GM12878 (cell line): Measurements from ENCODE around the gene EXD3. TPM values are rescaled to one million over a fixed set of nuclear protein-coding genes. Genes with fewer than 3 reads are reported as not detected.

Experiments used
- ATAC-seq: fragments of 200-7000 bp; cut with Tn5 transposase; 3 replicates; pipeline ENCODE4 v1.9.1; 2020; ENCODE audit warnings: mild to moderate bottlenecking, moderate library complexity
- BruUV-seq: library from RNA; stranded (reverse); fragments of 400-500 nt; replicated peaks from 2 replicates; lab custom pipeline; 2021; lab: Mats Ljungman, UMichigan
- CTCF ChIA-PET: fragments of 300-600 bp; sonication (Branson Sonifier 250); formaldehyde crosslinking; extraction: SDS; loops from one replicate; lab custom pipeline; 2021; ENCODE audit warnings: inconsistent platforms; lab: Yijun Ruan, JAX
- POLR2A ChIA-PET: fragments of 350-600 bp; formaldehyde crosslinking; extraction: SDS; loops from one replicate; lab custom pipeline; 2021; ENCODE audit warnings: inconsistent platforms; lab: Charles Lee
- RAD21 ChIA-PET: fragments of 300-600 bp; sonication (Branson Sonifier 250); formaldehyde crosslinking; loops from one replicate; lab custom pipeline; 2023; ENCODE audit warnings: antibody characterized with exemption; ENCODE audit not compliant: unreplicated experiment; lab: Charles Lee
- SMC1A ChIA-PET: fragments of 300-600 bp; sonication (Branson Sonifier 250); formaldehyde crosslinking; loops from one replicate; lab custom pipeline; 2023; ENCODE audit not compliant: unreplicated experiment, uncharacterized antibody; lab: Charles Lee
- DNase-seq: peaks from one replicate; pipeline ENCODE4 v3.0.0-alpha.2; 2011; ENCODE audit warnings: low read depth, low spot score
- FAIRE-seq: peaks from 3 replicates; lab custom pipeline; 2011; peaks lifted over from hg19 to GRCh38; lab: Jason Lieb, UNC
- H2AFZ ChIP-seq: 2 replicates; pipeline ENCODE4 v1.6.0; 2011; ENCODE audit warnings: low read depth, low read length, control low read depth; ENCODE audit not compliant: control insufficient read depth
- H3K27ac ChIP-seq: 2 replicates; pipeline ENCODE4 v1.5.1; 2011; ENCODE audit warnings: control low read depth; ENCODE audit not compliant: control insufficient read depth, insufficient read depth
- H3K27me3 ChIP-seq, 2 experiments: replicated peaks in 1 of 2; 2 replicates each; pipeline versions ENCODE4 v1.6.0 to v1.6.1; 2011; ENCODE audit warnings: low read length in 1 of 2; ENCODE audit not compliant: control insufficient read depth in 2 of 2, insufficient read depth in 2 of 2
- H3K36me3 ChIP-seq, 2 experiments: 2 replicates each; pipeline ENCODE4 v1.5.1; 2011; ENCODE audit warnings: low read length in 1 of 2; ENCODE audit not compliant: control insufficient read depth in 2 of 2, insufficient read depth in 2 of 2
- H3K4me1 ChIP-seq: 2 replicates; pipeline ENCODE4 v1.6.1; 2011; ENCODE audit warnings: mild to moderate bottlenecking, low read length, moderate library complexity, mixed read lengths; ENCODE audit not compliant: control insufficient read depth, insufficient read depth
- H3K4me2 ChIP-seq: 2 replicates; pipeline ENCODE4 v1.6.0; 2011; ENCODE audit warnings: control low read depth; ENCODE audit not compliant: control insufficient read depth, insufficient read depth
- H3K4me3 ChIP-seq: fragments of 200-600 bp; sonication (generic); 2 replicates; pipeline ENCODE4 v1.5.1; 2016
- H3K79me2 ChIP-seq: 2 replicates; pipeline ENCODE4 v1.6.0; 2011; ENCODE audit warnings: low read length; ENCODE audit not compliant: control insufficient read depth, insufficient read depth
- H3K9ac ChIP-seq: 2 replicates; pipeline ENCODE4 v1.8.0; 2011; ENCODE audit warnings: low read length, control low read depth, mixed read lengths; ENCODE audit not compliant: control insufficient read depth, insufficient read depth
- H3K9me3 ChIP-seq: replicated peaks from 3 replicates; pipeline ENCODE4 v1.5.1; 2011; ENCODE audit warnings: mild to moderate bottlenecking, low read length; ENCODE audit not compliant: control insufficient read depth, insufficient read depth
- H4K20me1 ChIP-seq: 2 replicates; pipeline ENCODE4 v1.6.0; 2011; ENCODE audit not compliant: control insufficient read depth, insufficient read depth
- BHLHE40 ChIP-seq, 2 experiments: fragments of 450-650 bp in 1 of 2; IDR thresholded peaks; 2 replicates each; pipeline ENCODE4 v1.6.1; 2011 to 2017; ENCODE audit warnings: low read depth in 2 of 2, borderline replicate concordance in 1 of 2, improper control_type of control experiment in 1 of 2, low read length in 1 of 2, mild to moderate bottlenecking in 1 of 2
- EED ChIP-seq: sonication (generic); IDR thresholded peaks from 2 replicates; pipeline ENCODE4 v1.6.1; 2016; ENCODE audit warnings: antibody characterized with exemption, low read depth
- GATAD2B ChIP-seq: fragments of 450-650 bp; conservative IDR thresholded peaks from 2 replicates; pipeline ENCODE4 v1.6.1; 2017; ENCODE audit warnings: low read depth, mild to moderate bottlenecking, moderate library complexity
- IKZF2 ChIP-seq, 2 experiments: fragments of 450-650 bp; IDR thresholded peaks; 2 replicates each; pipeline ENCODE4 v1.6.1; 2017; ENCODE audit warnings: mild to moderate bottlenecking in 2 of 2, moderate library complexity in 2 of 2
- JUNB ChIP-seq: IDR thresholded peaks from 2 replicates; pipeline ENCODE4 v1.6.1; 2016; ENCODE audit warnings: antibody characterized with exemption, mild to moderate bottlenecking
- MEF2B ChIP-seq: fragments of 450-650 bp; IDR thresholded peaks from 2 replicates; pipeline ENCODE4 v1.6.1; 2018; ENCODE audit warnings: mild to moderate bottlenecking, moderate library complexity; ENCODE audit not compliant: partially characterized antibody, poor library complexity, severe bottlenecking
- NFYA ChIP-seq: IDR thresholded peaks from 2 replicates; pipeline ENCODE4 v1.6.1; 2011; ENCODE audit warnings: low read depth, mild to moderate bottlenecking, low read length, improper control_type of control experiment, borderline replicate concordance
- POLR2AphosphoS2 ChIP-seq: IDR thresholded peaks from 2 replicates; pipeline ENCODE4 v1.6.1; 2011; ENCODE audit warnings: low read depth, mild to moderate bottlenecking, low read length, improper control_type of control experiment, moderate library complexity
- RFX5 ChIP-seq: IDR thresholded peaks from 2 replicates; pipeline ENCODE4 v1.6.1; 2011; ENCODE audit warnings: low read depth, low read length, improper control_type of control experiment
- SREBF2 ChIP-seq: IDR thresholded peaks from 2 replicates; pipeline ENCODE4 v1.6.1; 2012; ENCODE audit warnings: mild to moderate bottlenecking, low read length
- SUZ12 ChIP-seq: fragments of 200-600 bp; sonication (generic); IDR thresholded peaks from one replicate; pipeline ENCODE4 v1.6.1; 2018; ENCODE audit warnings: antibody characterized with exemption, mild to moderate bottlenecking; ENCODE audit not compliant: unreplicated experiment
- TBL1XR1 ChIP-seq: IDR thresholded peaks from 2 replicates; pipeline ENCODE4 v1.6.1; 2012; ENCODE audit warnings: low read depth, low read length, improper control_type of control experiment
- YBX1 ChIP-seq: fragments of 450-650 bp; IDR thresholded peaks from 2 replicates; pipeline ENCODE4 v1.6.1; 2016; ENCODE audit warnings: antibody characterized with exemption
- WGBS: methylation state at CpG from one replicate; pipeline ENCODE4 v1.1.6; 2016; ENCODE audit warnings: low lambda C conversion rate; ENCODE audit not compliant: insufficient replicate concordance, insufficient coverage; ENCODE audit errors: missing lambda C conversion rate; 5-methylcytosine and 5-hydroxymethylcytosine counted together
- in situ Hi-C: fragments of 300-500 bp; cut with MboI; formaldehyde crosslinking; loops from 9 replicates; pipeline ENCODE4 v1.14.3; 2018; ENCODE audit warnings: mixed read lengths
- intact Hi-C: fragments of 100-400 bp; cut with micrococcal nuclease; formaldehyde crosslinking; loops from one replicate; pipeline ENCODE4 v1.14.2; 2022; ENCODE audit not compliant: unreplicated experiment
- polyA plus RNA-seq, 11 experiments: library from polyadenylated mRNA; depleted of rRNA in 4 of 11; unstranded in 6 of 11; stranded (reverse) in 5 of 11; fragments of >200 nt; fragmentation: Nextera tagmentation in 4 of 11; fragmentation: Illumina TruSeq in 1 of 11; extraction: Ambion mirVana in 4 of 11; extraction: Trizol in 1 of 11; gene quantifications; 1 replicate in 1 of 11; 2 replicates in 10 of 11; pipeline versions ENCODE4 v1.2.1 to v1.2.3, GENCODE V29; 2011 to 2016; ENCODE audit warnings: inconsistent platforms in 2 of 11, missing spikeins in 2 of 11, low read depth in 1 of 11
- total RNA-seq, 4 experiments: library from RNA; depleted of rRNA in 3 of 4; stranded (reverse); fragments of >200 nt in 3 of 4; fragmentation: Illumina TruSeq in 1 of 4; extraction: Trizol in 1 of 4; gene quantifications; 2 replicates each; pipeline versions ENCODE4 v1.2.1 to v1.2.3, GENCODE V29; 2013 to 2021
- TF ChIP-seq, protein P1 (sequence below): fragments of 450-650 bp; IDR thresholded peaks from 2 replicates; pipeline ENCODE4 v1.6.1; 2017; ENCODE audit warnings: borderline replicate concordance

The EXD3 gene
- total and polyA plus RNA-seq, 10 of the 15 experiments (the other 5 are each of a cell fraction or from before 2014, with no cell fraction given): 0.21 to 7.1 (median 3.6) TPM

DNA sequence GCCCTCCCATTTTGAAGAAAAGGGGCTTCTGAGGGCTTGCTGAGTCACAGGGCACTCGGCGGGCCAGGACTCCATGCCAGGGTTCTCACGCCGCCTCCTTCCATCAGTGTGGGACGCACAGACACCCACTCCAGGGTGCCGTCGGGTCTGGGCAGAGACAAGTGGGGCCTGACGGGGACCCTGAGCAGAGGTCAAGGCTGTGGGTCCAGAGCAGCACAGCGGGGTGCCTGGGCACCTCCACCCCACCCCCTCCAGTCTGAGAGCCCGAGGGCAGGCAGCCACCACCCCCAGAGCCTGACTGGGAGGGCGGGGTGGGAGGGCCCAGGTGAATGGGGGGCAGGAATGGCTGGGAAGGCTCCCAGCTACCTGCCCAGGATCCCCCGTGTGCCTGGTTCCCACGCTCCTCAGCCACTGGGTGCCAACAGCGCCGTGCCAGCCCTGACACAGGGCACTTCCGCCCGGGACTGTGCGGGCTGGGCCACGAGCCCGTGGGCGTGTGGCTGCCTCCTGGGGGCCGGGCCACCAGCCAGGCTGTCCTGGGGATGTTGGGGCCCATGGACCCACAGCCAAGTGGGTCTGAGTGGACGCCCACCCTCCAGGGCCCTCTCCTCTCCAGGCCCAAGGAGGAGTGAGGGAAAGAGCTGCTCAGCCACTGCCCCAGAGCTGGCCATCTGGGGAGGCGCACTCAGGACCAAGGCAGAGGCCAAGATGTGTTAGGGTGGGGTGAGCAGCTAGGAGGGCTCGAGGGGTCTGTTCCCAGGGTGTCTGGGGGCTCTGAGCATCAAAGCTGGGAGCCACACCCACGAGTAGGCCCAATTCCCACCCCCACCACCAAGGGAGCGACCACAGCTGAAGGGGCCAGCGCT lies 110.7 kb downstream of the EXD3 start:
- ATAC-seq: no peak
- CTCF ChIA-PET: interaction anchor here (1.2 to 1.6 kb wide), 2 partner anchors 8 to 10 kb away, joined by 4 to 7 read pairs; partner anchors contain the start of gene NRARP
- SMC1A ChIA-PET: no interaction called here
- Histone ChIP-seq H3K4me3 (no peak overlapping the region), H3K9ac (no peak overlapping the region), H3K27ac (no peak overlapping the region), H3K36me3 (no peaks in the 10 kb centered on the region), H3K27me3 (no peaks in the 10 kb centered on the region), H3K79me2 (no peaks in the 10 kb centered on the region), H3K4me2 (no peak overlapping the region), H2AFZ (no peak overlapping the region), H3K4me1 (no peaks in the 10 kb centered on the region), H3K9me3 (no peaks in the 10 kb centered on the region), H4K20me1 (no peaks in the 10 kb centered on the region)
- TF ChIP-seq SREBF2 (no peak), EED (no peak)
- DNase-seq: no peak
- intact Hi-C loops (no loop called here), in situ Hi-C loops (no loop called here)
- POLR2A ChIA-PET: no interaction called here
- RAD21 ChIA-PET: no interaction called here
- no peak for FAIRE-seq
- WGBS: 53% methylated on average over 25 of the region's 28 CpGs
- no TSS peak for BruUV-seq

DNA sequence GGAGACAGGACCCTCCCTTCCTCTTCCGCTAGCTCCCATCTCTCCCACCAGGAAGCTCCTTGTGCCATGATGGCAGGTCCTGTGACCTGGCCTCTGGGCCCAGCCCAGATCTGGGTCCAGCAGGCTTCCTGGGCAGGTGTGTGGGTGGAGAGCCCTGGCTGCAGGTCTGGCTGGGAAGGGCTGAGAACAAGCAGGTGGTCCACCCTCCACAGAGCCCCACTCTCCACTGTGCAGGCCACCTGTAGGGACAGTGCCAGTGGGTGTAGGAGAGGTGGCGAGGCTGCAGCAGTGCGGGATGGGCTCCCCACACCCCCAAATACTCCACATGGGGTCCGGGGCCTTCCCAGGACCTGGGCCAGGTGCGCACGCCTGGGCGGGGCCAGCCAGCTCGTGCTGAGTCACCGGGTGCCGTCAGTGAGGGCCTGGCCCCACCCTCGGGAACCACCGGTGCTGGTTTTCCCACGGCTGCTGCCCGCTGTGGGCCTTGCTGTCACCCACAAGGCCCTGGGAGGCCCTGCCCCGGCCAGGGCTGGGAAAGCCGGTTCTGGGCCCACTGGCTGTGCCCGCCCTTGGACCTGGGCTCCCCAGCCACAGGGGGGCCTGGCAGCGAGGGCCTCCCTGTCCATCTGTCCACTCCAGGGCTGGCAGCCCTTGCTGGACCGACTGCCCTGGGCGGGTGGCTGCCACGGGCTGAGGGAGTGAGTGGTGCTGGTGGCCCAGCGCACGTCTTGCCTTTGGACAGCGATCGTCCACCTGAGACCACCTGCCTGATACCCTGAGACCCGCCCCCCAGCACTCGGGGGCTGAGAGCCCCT lies 111.6 kb downstream of the EXD3 start:
- Histone ChIP-seq H3K36me3 (no peaks in the 10 kb centered on the region), H3K9ac (no peak overlapping the region), H3K9me3 (no peaks in the 10 kb centered on the region), H2AFZ (no peak overlapping the region), H3K4me2 (no peak overlapping the region), H3K4me3 (no peak overlapping the region), H3K4me1 (no peaks in the 10 kb centered on the region), H3K79me2 (no peaks in the 10 kb centered on the region), H3K27ac (no peak overlapping the region), H4K20me1 (no peaks in the 10 kb centered on the region), H3K27me3 (no peaks in the 10 kb centered on the region)
- intact Hi-C loops: no loop called here
- WGBS: 38% methylated on average over 27 of the region's 27 CpGs
- ChIA-PET RAD21 (no interaction called here), SMC1A (no interaction called here), CTCF (interaction anchor here (1.6 to 1.8 kb wide), 2 partner anchors 9 to 10 kb away, joined by 5 to 7 read pairs; partner anchors contain the start of gene NRARP), POLR2A (no interaction called here)
- ATAC-seq (no peak), FAIRE-seq (no peak), DNase-seq (no peak)
- in situ Hi-C loops: no loop called here
- no TSS peak for BruUV-seq
- peak; percentile 68 for TF ChIP-seq MEF2B
- no peak for TF ChIP-seq SUZ12
- TF ChIP-seq TBL1XR1: no peak
- TF ChIP-seq, protein P1, sequence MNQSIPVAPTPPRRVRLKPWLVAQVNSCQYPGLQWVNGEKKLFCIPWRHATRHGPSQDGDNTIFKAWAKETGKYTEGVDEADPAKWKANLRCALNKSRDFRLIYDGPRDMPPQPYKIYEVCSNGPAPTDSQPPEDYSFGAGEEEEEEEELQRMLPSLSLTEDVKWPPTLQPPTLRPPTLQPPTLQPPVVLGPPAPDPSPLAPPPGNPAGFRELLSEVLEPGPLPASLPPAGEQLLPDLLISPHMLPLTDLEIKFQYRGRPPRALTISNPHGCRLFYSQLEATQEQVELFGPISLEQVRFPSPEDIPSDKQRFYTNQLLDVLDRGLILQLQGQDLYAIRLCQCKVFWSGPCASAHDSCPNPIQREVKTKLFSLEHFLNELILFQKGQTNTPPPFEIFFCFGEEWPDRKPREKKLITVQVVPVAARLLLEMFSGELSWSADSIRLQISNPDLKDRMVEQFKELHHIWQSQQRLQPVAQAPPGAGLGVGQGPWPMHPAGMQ: no peak
- TF ChIP-seq BHLHE40 (IDR thresholded peaks at IDR 0.05; ENCODE audit: borderline replicate concordance in 1 of 2, low read depth in 2 of 2, low read length in 1 of 2): peak in 1 of 2 experiments; percentile 49; a peak in 1 of 4 replicates
- peak; percentile 29; the same call in 1 of the 2 replicates for TF ChIP-seq GATAD2B
- TF ChIP-seq JUNB: no peak
- no peak for TF ChIP-seq YBX1
- TF ChIP-seq NFYA: no peak
- no peak for TF ChIP-seq RFX5
- no peak for TF ChIP-seq POLR2AphosphoS2
- no peak for TF ChIP-seq IKZF2 (IDR thresholded peaks at IDR 0.05)
